OCI-LY3 (cell line): ENCODE data around the gene BIRC6.

Experiments used
- CTCF ChIP-seq: fragments of 200-600, 300-600 bp; sonication (generic); IDR thresholded peaks from 2 replicates; pipeline ENCODE4 v1.5.1; 2014; ENCODE audit warnings: antibody characterized with exemption, low read length, low read depth
- EZH2phosphoT487 ChIP-seq: fragments of 200-600 bp; shearing (Covaris generic); IDR thresholded peaks from 2 replicates; pipeline ENCODE4 v1.6.1; 2018; ENCODE audit warnings: antibody characterized with exemption, mixed run types, low read depth

GRCh38 chr2:32472605-32473004 lies 115.8 kb downstream of the BIRC6 start:
- TF ChIP-seq CTCF = no peak
- TF ChIP-seq EZH2phosphoT487 = no peak
